Measurements from ENCODE around the gene PTPRCAP.
A peak's percentile ranks its signal among the peaks of the same experiment; 100 is the strongest.
"Not testable (repeated sequence)": the region's sequence is repeated elsewhere in the genome, so short reads cannot be mapped to it uniquely, and the experiment has no call there.

The PTPRCAP gene

DNA sequence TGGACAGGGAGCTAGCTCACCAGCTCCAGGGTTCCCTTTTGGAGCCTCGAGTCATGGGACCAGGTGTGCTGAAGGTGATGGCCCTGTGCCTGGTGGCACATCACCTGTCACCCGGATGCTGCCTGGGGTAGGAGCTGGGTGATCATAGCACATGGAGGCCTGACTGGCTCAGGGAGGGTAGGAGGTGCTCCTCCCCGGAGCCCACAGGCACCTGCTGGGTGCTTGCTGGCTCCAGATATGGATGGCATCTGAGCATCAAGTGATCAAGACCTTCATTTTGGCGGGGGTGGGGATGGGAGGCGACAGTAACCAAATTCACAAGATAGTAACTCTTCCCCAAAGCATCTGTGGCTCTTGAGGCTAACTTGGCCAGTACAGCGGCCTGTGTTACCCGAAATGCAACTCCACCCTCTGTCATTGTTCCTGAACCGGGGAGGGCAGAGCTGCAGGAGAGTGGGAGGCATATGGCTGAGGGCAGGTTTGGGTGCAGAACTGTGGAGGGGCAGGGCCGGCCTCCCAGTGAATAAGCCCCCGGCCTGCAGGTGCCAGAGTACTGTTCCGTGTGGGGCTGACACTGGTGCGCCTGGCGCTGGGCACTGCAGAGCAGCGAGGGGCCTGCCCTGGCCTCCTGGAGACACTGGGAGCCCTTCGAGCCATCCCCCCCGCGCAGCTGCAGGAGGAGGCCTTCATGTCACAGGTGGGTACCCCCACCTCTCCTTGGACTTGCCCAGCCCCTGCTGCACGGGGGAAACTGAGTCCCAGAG, 28.9 kb downstream of the PTPRCAP start:
- no peak for DNase-seq

DNA sequence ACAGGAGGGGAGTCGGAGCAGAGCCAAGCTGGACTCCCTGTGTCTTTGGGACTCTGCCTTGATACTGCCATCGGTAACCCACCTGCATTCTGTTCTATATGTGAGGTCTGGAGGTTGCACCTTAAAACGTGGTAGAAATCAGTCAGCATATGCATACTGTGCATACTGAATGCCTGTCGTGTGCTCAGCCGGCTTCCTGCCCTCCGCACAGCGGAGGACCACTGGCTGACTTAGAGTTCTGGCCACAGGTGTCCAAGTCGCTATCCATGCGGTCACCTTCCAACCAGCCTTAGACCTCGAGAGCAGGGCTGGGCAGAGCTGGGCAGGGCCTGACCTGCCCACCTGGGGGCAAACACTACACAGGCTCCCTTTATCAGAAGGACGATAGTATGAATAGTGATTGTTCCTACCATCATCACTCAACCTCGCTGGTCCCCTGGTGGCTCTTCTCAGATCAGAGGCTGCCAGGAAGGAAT, 29.8 kb downstream of the PTPRCAP start:
- DNase-seq: no peak

DNA sequence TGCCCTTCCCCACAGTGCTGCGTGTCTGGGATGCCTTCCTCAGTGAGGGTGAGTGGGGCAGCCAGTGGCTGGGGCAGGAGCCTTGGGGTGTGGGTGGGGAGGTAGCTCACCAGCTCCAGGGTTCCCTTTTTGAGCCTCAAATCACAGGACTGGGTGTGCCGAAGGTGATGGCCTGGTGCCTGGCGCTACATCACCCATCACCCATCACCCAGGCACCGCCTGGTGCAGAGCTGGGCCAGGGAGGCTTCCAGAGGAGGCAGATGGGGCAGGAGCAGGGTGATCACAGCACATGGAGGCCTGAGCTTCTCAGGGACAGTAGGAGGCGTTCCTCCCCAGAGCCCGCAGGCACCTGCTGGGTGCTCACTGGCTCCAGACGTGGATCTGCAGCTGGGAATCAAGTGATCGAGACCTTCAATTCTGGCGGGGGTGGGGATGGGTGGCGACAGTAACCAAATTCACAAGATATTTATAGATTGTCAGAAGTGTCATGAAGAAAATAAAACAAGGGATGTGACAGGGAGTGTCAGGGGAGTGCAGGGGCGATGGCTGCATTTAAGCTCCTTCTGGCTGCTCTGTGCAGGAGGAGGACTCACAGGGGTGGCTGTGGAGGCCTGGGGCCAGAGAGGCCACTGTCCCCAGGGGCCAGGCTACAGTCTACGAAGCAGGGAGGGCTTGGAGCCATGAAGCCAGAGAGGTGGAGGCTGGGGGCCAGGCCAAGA, 30.4 kb downstream of the PTPRCAP start:
- peak; percentile 66 to 80 for DNase-seq

DNA sequence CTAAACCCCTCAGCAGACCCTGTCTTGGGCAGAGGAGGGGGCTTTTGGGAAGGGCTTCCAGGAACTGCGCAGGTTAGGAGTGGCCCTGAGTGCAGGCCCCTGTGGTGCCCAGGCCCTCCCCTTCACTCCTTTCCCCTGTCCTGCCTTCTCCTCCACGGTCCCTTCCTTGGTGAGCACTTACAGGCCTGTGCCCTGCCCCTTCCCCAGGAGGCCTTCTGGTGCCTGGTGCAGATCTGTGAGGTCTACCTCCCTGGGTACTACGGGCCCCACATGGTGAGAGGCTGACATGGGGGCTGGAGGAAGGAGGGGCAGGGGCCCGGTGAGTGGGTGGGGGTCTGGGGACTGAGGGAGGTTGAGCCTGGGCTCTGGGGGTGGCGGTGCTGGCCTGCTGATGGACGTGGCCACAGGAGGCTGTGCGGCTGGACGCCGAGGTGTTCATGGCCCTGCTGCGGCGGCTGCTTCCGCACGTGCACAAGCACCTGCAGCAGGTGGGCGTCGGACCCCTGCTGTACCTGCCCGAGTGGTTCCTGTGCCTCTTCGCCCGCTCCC, 31.0 kb downstream of the PTPRCAP start:
- DNase-seq: no peak

DNA sequence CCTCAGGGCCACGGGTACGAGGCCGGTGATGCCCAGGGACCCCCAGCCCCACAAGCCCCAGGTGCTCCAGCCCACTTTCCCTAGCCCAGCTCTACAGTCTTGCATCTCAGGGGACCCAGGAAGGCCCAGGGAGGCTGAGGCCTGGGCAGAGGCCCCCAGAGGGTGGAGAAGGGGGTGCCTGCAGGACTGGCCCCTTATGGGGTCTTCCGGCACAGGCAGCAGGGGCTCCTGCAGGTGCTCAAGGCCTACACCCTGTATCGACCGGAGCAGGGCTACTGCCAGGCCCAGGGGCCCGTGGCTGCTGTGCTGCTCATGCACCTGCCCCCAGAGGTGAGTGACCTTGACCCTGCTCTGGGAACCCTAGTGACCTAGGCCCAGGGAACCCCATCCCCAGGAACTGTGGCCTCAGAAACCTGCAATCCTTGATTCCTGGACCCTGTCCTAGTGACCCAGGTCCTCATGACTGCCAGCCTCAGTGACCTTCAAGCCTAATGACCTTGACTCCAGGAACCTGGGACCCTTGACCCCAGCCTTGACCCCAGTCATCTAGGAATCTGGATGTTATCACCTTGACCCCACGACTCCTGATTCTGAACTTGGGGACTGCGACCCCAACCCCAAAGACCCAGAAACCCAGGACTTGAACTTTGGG, 31.7 kb downstream of the PTPRCAP start:
- DNase-seq: no peak

DNA sequence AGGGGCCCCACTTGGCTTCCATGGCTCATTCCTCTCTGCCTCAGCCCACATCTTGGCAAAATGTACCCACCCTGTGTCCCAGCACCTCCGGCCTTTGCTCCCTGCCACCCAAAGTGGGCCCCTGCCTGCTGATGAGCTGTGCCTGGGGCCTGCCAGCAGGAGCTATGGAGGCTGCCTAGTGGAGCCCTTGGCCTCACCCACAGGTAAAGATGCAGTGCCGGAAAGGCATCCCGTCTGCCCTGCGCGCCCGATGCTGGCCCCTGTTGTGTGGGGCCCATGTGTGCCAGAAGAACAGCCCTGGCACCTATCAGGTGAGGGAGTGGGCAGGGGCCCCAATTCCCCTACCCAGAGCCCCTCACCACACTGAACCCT, 32.3 kb downstream of the PTPRCAP start:
- no peak for DNase-seq

DNA sequence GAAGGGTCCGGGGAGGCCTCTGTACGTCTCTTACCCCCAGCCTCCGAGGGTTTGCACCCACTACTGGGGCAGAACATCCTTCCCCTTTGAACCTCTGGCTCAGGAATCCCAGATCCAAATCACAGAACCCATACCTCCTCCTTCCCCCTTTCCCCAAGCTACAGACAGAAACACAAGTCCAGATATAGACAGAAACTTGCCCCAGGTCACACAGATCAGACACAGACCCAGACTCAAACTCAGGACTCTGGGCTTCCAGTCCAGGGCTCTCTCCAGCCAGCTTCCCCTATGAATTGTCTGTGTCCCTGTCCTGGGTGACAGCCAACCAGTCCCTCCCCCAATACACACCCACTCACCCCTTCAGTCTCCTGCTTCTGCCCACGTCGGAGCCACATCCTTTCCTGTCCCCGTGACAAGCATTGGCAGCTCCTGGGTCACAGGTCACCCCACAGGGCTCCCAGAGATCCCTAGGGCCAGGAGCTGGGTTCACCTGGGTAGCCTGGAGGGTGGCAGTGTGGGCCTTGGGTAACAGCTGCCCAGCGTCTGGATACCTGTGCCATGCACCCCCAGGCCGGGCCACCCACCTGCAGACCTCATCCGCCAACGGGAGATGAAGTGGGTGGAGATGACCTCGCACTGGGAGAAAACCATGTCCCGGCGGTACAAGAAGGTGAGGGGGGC, 32.8 kb downstream of the PTPRCAP start:
- DNase-seq: no peak

DNA sequence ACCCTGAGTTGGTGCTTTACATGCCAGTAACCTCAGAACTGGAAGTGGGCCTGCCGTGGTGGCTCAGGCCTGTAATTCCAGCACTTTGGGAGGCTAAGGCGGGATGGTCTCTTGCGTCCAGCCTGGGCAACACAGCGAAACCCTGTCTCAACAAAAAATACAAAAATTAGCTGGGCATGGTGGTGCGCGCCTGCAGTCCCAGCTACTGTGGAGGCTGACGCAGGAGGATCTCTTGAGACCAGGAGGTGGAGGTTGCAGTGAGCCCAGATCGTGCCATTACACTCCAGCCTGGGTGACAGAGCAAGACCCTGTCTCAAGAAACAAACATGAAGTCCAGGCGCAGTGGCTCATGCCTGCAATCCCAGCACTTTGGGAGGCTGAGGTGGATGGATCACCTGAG, 34.4 kb downstream of the PTPRCAP start:
- DNase-seq: not testable (repeated sequence)

DNA sequence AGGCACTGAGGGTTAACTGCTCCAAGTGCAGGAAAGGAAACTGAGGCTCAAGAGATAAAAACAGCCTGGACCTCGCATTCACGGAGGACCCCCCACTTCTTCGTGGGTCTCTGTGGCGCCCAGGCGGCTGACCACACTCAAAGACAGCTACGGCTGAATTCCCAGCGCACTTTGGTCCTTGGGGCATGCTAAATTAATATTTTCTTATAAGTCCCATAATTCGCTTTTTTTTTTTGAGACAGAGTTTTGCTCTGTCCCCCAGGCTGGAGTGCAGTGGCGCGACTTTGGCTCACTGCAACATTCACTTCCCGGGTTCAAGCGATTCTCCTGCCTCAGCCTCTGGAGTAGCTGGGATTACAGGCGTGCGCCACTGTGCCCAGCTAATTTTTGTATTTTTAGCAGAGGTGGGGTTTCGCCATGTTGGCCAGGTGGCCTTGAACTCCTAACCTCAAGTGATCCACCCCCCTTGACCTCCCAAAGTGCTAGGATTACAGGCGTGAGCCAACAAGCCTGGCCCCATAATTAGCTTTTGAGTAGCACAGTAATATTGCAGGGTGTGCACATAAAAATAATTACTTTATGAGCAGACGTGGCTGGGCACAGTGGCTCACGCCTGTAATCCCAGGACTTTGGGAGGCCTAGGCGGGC, 35.2 kb downstream of the PTPRCAP start:
- not testable (repeated sequence) for DNase-seq

DNA sequence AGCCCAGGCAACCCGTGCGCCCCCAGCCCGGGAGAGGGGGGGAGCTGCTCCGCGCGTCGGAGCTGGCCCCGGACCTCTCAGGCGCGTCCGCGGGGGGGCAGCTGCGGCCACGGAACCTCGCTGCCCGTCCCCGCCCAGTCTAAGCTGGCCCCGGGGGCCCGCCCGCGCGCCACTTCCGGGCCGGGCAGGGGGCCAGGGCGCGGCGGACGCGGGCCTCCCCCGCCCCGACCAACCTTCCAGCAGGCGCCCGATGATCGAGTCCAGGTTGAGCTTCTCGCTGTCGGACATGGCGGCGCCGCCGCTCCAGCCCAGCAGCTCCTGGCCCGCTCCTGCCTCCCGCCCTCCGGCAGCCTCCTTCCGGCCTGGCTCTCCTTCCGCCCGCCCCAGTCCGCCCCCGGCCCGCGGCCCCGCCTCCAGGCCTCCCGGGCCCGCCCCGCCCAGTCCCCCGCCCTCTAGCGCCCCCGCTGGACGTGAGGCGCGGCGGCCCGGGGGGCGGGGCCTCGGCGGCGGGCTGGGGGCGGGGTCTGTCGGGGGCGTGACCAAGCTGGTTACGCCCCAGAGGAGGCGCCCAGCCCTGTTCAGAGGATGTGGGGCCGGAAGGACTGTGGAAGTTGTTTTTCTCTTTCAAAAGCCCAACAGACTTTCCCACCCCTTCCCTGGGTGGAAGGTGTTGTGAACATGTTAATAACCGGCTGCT, 35.8 kb downstream of the PTPRCAP start, which contains the start of gene PPP1CA:
Gene PPP1CA, minus strand, starts transcription at position 364 of the 697 bp plus-strand sequence. Its CDS starts 76 bp downstream, at position 288.
- peak; percentile 85 to 90 for DNase-seq

DNA sequence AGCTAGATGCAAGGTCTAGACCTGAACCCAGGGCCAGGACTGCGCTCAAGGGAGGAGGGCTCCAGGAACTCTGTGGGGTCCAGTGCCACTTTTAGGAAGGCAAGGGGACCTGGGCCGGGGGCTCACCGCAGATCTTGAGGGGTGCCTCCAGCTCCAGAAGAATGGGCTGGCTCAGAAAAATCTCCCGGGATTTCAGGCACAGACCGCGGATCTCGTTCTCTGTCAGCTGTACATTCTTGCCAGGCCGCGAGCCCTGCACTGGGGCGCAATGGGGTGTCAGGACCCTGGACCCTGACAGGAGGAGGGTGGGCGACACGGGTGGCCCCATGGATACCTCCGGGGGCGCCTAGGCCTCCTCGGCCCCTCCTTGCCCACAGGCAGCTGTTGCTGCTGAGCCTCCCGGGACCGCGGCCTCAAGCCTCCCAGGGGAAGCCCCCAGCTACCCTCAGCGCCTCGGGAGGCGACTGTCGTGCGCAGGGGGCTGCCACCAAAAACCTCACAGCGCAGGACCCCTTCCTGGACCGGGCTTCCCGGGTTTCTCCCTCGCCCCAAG, 36.5 kb downstream of the PTPRCAP start:
- DNase-seq: no peak

DNA sequence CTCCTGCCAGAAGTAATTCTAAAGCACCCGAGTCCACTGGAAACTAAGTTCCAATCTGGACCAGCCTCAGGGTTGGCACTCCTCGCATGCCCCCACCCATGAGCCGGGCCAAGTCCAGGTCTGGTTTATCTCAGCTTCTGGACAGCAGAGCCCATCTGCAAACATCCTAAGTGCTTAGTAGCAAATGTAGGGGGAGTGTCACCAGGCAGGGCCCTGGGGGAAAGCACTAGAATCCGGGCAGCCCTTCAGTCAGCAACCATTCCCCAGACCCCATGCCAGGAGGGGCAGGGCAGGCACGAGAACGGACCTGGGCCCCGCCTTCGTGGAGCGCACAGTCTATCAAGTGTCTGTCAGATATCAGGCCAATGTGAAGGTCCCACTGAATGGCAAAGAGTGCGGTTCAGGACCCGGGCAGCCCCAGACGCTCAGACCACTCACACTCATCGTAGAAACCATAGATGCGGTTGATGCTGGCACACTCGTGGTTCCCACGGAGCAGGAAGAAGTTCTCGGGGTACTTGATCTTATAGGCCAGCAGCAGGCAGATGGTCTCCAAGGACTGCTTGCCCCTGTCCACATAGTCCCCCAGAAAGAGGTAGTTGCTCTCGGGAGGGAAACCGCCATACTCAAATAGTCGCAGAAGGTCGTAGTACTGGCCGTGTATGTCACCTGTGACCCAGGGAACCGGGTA, 37.1 kb downstream of the PTPRCAP start:
- DNase-seq: no peak

DNA sequence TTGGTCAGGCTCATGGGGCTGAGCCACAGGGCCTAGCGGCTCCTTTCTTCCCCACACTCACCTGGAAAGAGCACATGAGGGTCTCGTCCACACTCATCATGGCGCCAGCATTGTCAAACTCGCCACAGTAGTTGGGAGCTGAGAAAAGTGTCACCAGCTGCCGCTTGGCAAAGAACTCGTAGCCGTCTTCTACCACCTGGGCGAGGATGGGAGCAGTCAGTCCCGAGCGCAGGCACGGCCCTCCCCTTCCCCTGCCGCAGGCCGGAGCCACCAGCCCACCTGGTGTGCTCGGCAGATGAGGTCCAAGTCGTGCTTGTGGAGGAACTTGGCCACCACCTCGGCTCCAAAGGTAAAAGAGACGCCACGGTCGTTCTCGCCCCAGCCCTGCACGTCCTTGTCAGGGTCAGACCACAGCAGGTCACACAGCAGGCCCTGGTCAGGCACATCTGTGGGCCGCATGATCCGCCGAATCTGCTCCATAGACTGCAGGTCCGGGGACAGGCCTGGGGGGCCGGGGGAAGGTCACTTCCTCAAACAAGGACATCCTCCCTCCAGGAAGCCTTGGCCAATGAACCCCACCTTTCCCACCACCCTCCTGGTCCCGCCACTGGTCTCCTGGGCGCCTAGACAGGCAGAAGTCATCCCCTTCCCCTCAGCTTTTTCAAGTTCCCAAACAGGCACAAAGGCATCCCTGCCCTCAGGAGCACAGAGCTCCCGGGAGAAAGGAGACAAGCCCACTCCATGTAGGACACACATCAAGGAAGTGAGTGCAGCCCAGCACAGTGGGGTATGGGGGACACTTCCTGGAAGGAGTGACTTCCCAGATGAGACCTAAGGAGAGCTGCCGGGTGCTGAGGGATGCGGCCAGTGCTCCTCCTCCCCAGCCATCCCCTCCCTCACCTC, 38.6 kb downstream of the PTPRCAP start:
- no peak for DNase-seq

DNA sequence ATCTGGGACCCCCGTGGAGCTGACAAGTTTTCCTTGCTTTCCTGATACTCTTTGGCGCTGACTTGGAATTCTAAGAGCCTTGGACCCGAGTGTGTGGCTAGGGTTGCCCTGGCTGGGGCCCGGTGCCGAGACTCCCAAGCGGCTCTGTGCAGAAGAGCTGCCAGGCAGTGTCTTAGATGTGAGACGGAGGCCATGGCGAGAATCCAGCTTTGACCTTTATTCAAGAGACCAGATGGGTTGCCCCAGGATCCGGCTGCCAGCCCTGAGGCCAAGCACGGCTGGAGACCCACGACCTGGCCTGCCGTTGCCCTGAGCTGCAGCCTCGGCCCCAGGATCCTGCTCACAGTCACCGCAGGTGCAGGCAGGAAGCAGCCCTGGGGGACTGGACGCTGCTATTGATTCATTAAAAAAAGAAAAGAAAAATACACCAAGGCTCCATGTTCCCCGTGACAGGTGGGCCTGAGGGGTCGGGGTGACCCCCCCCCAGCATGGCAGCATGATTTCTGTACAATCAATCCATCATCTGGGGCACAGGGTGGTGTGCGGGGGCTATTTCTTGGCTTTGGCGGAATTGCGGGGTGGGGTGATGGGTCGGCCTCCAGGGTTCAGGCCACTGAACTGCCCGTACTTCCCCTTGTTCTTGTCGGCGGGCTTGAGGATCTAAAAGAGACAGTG, 39.4 kb downstream of the PTPRCAP start:
- DNase-seq: no peak

DNA sequence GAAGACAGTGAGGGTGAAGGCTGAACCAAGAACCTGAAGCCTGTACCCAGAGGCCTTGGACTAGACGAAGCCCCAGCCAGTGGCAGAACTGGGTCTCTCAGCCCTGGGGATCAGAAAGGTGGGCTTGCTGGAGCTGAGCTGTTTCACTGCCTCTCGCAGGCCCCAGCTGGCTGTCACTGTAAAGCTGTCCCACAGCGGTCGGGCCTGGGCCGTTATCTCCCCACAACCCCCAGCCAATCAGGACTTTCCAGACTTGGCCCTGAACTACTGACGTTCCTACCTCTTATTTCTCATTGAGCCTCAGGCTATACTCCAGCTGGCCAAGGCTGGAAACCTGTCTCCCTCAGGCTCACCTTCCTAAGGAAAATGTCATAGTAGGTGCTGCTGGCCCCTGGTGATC, 39.9 kb downstream of the PTPRCAP start:
- DNase-seq: no peak

DNA sequence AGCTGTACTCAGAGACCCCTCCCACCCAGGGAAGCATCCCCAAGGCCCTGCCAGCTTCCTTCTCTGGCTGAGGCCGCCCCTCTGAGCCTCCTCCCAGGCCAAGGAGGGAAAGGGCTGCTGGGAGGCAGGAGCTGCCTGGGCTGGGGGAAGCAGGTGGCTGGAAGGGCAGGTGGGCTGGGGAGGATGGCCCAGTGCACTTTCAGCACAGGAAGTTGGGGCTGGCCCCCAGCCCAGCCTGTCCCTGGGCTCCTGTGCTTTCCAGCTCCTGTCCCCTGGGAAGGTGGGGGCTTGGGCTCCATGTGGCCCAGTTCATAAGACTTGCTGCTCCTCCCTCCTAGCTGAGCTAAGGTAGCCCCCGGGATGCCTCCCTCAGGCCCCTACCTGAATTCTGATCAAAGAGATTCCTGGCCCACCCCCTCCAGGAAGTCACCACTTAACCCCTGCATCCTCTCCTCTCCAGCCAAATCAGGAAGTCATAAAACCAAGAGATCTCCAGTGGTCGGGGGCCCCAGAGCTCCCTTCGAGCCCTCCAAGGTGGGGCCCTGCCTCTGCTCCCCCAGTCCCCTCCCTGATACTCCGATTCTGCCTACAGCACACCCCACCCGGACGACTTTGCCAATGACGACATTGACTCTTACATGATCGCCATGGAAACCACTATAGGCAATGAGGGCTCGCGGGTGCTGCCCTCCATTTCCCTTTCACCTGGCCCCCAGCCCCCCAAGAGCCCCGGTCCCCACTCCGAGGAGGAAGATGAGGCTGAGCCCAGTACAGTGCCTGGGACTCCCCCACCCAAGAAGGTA, 40.7 kb downstream of the PTPRCAP start:
- no peak for DNase-seq

DNA sequence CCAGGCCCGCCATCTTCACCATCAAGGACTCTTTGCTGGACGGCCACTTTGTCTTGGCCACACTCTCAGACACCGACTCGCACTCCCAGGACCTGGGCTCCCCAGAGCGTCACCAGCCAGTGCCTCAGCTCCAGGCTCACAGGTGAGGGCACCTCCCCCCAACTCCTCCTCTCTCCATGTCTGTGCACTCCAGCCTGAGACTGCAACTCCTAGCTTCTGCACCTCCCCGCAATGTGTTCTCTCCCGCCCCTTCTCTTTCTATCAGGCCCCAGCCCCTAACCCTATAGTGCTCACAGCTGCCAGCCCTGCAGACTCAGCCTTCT, 41.3 kb downstream of the PTPRCAP start:
- DNase-seq: no peak

DNA sequence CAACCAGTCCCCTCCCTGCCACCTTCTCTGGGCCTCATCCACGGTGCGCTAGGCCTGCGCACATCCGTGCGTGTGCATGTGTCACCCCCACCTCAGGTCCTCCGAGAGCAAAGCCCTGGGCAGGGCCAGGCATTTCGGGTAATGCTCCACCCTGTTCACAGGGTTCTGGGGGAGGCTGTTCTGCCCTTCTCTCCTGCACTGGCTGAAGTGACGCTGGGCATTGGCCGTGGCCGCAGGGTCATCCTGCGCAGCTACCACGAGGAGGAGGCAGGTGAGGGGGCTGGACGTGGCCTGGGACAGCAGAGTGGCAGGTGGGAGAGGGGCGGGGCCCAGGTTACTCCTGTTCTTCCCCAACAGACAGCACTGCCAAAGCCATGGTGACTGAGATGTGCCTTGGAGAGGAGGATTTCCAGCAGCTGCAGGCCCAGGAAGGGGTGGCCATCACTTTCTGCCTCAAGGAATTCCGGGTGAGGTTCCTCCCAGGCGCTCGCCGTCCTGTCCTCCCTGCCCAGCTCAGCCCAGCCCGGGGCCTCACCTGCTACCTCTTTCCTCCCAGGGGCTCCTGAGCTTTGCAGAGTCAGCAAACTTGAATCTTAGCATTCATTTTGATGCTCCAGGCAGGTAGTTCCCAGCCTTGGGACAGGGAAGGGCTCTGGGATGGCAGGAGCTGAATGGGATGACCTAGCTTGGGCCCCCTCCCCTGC, 41.8 kb downstream of the PTPRCAP start:
- no peak for DNase-seq

All from SHP77 (cell line).